Neural progenitor cell (in vitro differentiated cells): ENCODE data around the gene PRDM2. TPM values are rescaled to one million over a fixed set of nuclear protein-coding genes. Genes with fewer than 3 reads are reported as not detected.

Experiments
- DNase-seq: peaks from one replicate; pipeline ENCODE4 v3.0.0-alpha.2; 2016; ENCODE audit warnings: low spot score
- H2AFZ ChIP-seq: fragments of 200-600 bp; sonication (generic); replicated peaks from 2 replicates; pipeline ENCODE4 v1.6.1; 2016; ENCODE audit warnings: antibody characterized with exemption
- H3F3A ChIP-seq: fragments of 200-600 bp; sonication (generic); 2 replicates; pipeline ENCODE4 v1.6.1; 2016; ENCODE audit warnings: antibody characterized with exemption, low read depth
- H3K27ac ChIP-seq: fragments of 200-600 bp; sonication (generic); 2 replicates; pipeline ENCODE4 v1.5.1; 2016; ENCODE audit warnings: mild to moderate bottlenecking
- H3K27me3 ChIP-seq: fragments of 200-600 bp; sonication (generic); 2 replicates; pipeline ENCODE4 v1.6.1; 2016; ENCODE audit warnings: mild to moderate bottlenecking, moderate library complexity
- H3K36me3 ChIP-seq: fragments of 200-600 bp; sonication (generic); 2 replicates; pipeline ENCODE4 v1.5.1; 2016
- H3K4me1 ChIP-seq: fragments of 200-600 bp; sonication (generic); 2 replicates; pipeline ENCODE4 v1.6.1; 2016; ENCODE audit warnings: mixed run types
- H3K4me2 ChIP-seq: fragments of 200-600 bp; sonication (generic); 2 replicates; pipeline ENCODE4 v1.6.1; 2016
- H3K4me3 ChIP-seq: fragments of 200-600 bp; sonication (generic); 2 replicates; pipeline ENCODE4 v1.5.1; 2016
- H3K79me2 ChIP-seq: fragments of 200-600 bp; sonication (generic); 2 replicates; pipeline ENCODE4 v1.6.1; 2016; ENCODE audit warnings: low read depth
- H3K9ac ChIP-seq: fragments of 200-600 bp; sonication (generic); 2 replicates; pipeline ENCODE4 v1.6.1; 2016
- H3K9me3 ChIP-seq: fragments of 200-600 bp; sonication (generic); 2 replicates; pipeline ENCODE4 v1.5.1; 2016; ENCODE audit warnings: low read depth
- H4K20me1 ChIP-seq: fragments of 200-600 bp; sonication (generic); 2 replicates; pipeline ENCODE4 v1.6.1; 2016; ENCODE audit warnings: low read depth
- H3K27ac Mint-ChIP-seq: 3 replicates; pipeline ENCODE4 v1.8.0; 2021; ENCODE audit warnings: mixed read lengths
- H3K27me3 Mint-ChIP-seq: 2 replicates; pipeline ENCODE4 v1.8.0; 2022; ENCODE audit warnings: low read depth, mild to moderate bottlenecking, inconsistent platforms, moderate library complexity, mixed read lengths; ENCODE audit not compliant: insufficient read depth
- H3K36me3 Mint-ChIP-seq: 3 replicates; pipeline ENCODE4 v1.8.0; 2021; ENCODE audit warnings: mixed read lengths
- H3K4me1 Mint-ChIP-seq: 3 replicates; pipeline ENCODE4 v1.8.0; 2021; ENCODE audit warnings: mixed read lengths
- H3K4me3 Mint-ChIP-seq: 3 replicates; pipeline ENCODE4 v1.8.0; 2021; ENCODE audit warnings: mild to moderate bottlenecking, moderate library complexity, mixed read lengths
- H3K9me3 Mint-ChIP-seq: 3 replicates; pipeline ENCODE4 v1.8.0; 2020; ENCODE audit warnings: mixed read lengths
- EZH2 ChIP-seq: fragments of 200-600 bp; sonication (generic); IDR thresholded peaks from 2 replicates; pipeline ENCODE4 v1.6.1; 2017; ENCODE audit warnings: antibody characterized with exemption, mild to moderate bottlenecking, moderate library complexity
- EZH2phosphoT487 ChIP-seq: fragments of 200-600 bp; sonication (generic); IDR thresholded peaks from 2 replicates; pipeline ENCODE4 v1.6.1; 2017; ENCODE audit warnings: antibody characterized with exemption
- total RNA-seq: library from RNA; depleted of rRNA; stranded (reverse); fragments of >200 nt; gene quantifications from 2 replicates; pipeline ENCODE4 v1.2.3, GENCODE V29; 2015; ENCODE audit warnings: low replicate concordance
- TF ChIP-seq, protein P1 (sequence below): fragments of 200-600 bp; sonication (generic); IDR thresholded peaks from 2 replicates; pipeline ENCODE4 v1.5.1; 2017; ENCODE audit warnings: antibody characterized with exemption, mild to moderate bottlenecking

Gene PRDM2
- total RNA-seq, 1 donor from 2014 or later: 22.0 TPM

DNA sequence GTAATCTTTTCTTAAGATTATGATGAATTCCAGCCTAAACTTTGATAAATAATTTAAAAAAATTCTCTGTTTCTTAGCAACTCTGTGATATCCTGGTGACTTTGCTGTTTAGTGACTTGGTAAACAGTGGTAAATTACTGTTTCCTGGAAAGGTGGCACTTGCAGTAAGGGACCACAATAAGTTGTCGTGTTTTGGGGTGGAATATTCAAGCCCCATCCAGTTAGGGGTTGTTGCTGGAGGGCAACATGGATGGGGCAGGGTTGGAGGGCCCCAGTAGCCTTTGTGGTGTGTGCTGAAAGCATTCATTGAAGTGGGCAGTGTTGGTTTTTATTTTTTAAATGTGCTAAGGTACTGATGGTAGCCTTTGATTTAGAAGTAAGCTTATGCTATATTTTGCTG, 30.3 kb downstream of the PRDM2 start:
- no peaks in the 10 kb centered on the region for H3K9me3 ChIP-seq
- H4K20me1 ChIP-seq: peaks cover 60% of the 10 kb centered on the region
- Mint-ChIP-seq H3K36me3 (peaks cover 4% of the 10 kb centered on the region), H3K4me3 (no peak overlapping the region), H3K27ac (no peak overlapping the region), H3K4me1 (peaks cover 47% of the 10 kb centered on the region), H3K27me3 (no peaks in the 10 kb centered on the region), H3K9me3 (no peaks in the 10 kb centered on the region)
- no peak for TF ChIP-seq EZH2
- no peak for TF ChIP-seq EZH2phosphoT487
- TF ChIP-seq, protein P1, sequence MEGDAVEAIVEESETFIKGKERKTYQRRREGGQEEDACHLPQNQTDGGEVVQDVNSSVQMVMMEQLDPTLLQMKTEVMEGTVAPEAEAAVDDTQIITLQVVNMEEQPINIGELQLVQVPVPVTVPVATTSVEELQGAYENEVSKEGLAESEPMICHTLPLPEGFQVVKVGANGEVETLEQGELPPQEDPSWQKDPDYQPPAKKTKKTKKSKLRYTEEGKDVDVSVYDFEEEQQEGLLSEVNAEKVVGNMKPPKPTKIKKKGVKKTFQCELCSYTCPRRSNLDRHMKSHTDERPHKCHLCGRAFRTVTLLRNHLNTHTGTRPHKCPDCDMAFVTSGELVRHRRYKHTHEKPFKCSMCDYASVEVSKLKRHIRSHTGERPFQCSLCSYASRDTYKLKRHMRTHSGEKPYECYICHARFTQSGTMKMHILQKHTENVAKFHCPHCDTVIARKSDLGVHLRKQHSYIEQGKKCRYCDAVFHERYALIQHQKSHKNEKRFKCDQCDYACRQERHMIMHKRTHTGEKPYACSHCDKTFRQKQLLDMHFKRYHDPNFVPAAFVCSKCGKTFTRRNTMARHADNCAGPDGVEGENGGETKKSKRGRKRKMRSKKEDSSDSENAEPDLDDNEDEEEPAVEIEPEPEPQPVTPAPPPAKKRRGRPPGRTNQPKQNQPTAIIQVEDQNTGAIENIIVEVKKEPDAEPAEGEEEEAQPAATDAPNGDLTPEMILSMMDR: no peak
- no peak overlapping the region for H3K9ac ChIP-seq
- peaks cover 4% of the 10 kb centered on the region for H3K27me3 ChIP-seq
- no peak overlapping the region for H3K4me2 ChIP-seq
- no peak for DNase-seq
- H3K79me2 ChIP-seq: no peaks in the 10 kb centered on the region
- H3K4me1 ChIP-seq: peaks cover 15% of the 10 kb centered on the region
- H3K36me3 ChIP-seq: no peaks in the 10 kb centered on the region
- H2AFZ ChIP-seq: no peak overlapping the region
- no peak overlapping the region for H3K27ac ChIP-seq
- no peaks in the 10 kb centered on the region for H3F3A ChIP-seq
- H3K4me3 ChIP-seq: no peak overlapping the region

DNA sequence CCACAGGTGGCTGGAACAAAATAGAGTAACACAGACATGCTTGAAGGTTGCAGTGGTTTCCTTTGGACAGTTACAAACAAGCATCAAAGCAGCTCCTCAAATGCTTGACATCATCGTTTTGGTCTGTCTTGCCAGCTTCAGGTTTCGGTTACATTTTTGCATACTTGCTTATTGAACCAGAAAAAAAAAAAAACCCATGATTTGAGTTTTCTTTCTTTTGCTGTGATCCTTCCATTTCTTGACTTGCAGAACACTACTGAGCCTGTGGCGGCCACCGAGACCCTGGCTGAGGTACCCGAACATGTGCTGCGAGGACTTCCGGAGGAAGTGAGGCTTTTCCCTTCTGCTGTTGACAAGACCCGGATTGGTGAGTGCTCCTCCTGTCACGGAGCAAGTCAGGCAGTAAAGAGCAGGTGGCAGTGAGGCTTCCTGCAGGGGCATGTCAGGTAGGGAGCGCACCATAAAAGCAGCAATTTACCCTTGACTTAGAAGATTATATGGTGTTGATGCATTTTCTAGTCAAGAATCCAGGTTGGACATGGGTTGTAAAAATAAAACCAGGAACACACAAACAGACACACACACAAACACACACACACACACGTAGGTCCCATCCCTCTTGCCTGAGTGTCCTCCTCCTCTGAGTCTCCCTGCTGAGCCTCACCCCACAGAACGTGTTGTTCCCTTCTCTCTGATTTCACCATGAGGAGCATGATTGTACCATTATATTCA, 30.9 kb downstream of the PRDM2 start:
- TF ChIP-seq, protein P1: no peak
- TF ChIP-seq EZH2phosphoT487 (no peak), EZH2 (no peak)
- no peaks in the 10 kb centered on the region for H3K27me3 Mint-ChIP-seq
- Histone ChIP-seq H3K4me2 (no peak overlapping the region), H3K27me3 (no peaks in the 10 kb centered on the region), H4K20me1 (peaks cover 56% of the 10 kb centered on the region), H3K4me1 (peaks cover 20% of the 10 kb centered on the region), H3F3A (peaks cover 4% of the 10 kb centered on the region), H3K4me3 (no peak overlapping the region), H3K9me3 (no peaks in the 10 kb centered on the region), H2AFZ (no peak overlapping the region), H3K27ac (no peak overlapping the region), H3K79me2 (no peaks in the 10 kb centered on the region), H3K36me3 (no peaks in the 10 kb centered on the region), H3K9ac (no peak overlapping the region)
- no peak overlapping the region for H3K4me3 Mint-ChIP-seq
- no peaks in the 10 kb centered on the region for H3K9me3 Mint-ChIP-seq
- H3K27ac Mint-ChIP-seq: no peak overlapping the region
- no peak for DNase-seq
- peaks cover 45% of the 10 kb centered on the region for H3K4me1 Mint-ChIP-seq
- peaks cover 4% of the 10 kb centered on the region for H3K36me3 Mint-ChIP-seq

DNA sequence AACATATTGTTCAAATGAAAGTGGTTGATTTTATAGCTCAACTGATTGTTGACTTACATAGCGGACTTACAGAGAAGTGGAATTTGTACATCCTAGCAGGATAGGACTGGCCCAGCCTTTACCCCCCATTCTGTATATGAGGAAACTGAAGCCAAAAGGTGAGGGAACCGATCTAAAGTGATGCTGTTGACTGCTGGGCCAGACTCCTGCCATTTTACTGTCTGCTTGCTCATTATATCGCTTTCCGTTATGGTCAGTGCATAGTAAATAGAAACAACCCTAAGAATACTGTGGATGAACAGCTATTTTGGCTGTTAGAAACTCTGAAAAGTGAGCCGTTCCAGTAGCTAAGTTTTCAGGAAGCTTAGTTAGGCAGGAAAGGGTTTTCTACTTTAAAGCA, 31.9 kb downstream of the PRDM2 start:
- Histone ChIP-seq H3K79me2 (no peaks in the 10 kb centered on the region), H3K36me3 (no peaks in the 10 kb centered on the region), H3K27me3 (no peaks in the 10 kb centered on the region), H3F3A (peaks cover 4% of the 10 kb centered on the region), H3K4me1 (peaks cover 20% of the 10 kb centered on the region), H2AFZ (no peak overlapping the region), H3K9me3 (no peaks in the 10 kb centered on the region), H3K9ac (no peak overlapping the region), H4K20me1 (peaks cover 46% of the 10 kb centered on the region), H3K4me2 (no peak overlapping the region), H3K27ac (no peak overlapping the region), H3K4me3 (no peak overlapping the region)
- H3K9me3 Mint-ChIP-seq: no peaks in the 10 kb centered on the region
- no peaks in the 10 kb centered on the region for H3K27me3 Mint-ChIP-seq
- H3K36me3 Mint-ChIP-seq: peaks cover 4% of the 10 kb centered on the region
- H3K4me1 Mint-ChIP-seq: peaks cover 43% of the 10 kb centered on the region
- TF ChIP-seq, protein P1: no peak
- TF ChIP-seq EZH2phosphoT487 (no peak), EZH2 (no peak)
- H3K27ac Mint-ChIP-seq: no peak overlapping the region
- DNase-seq: no peak
- H3K4me3 Mint-ChIP-seq: no peak overlapping the region
